NCI-H748 (cell line): ENCODE measurements around the gene B4GALT5.
"Not testable (repeated sequence)": the region's sequence is repeated elsewhere in the genome, so short reads cannot be mapped to it uniquely, and the experiment has no call there.

Source experiments
- DNase-seq: peaks from one replicate; lab custom pipeline; 2025; ENCODE audit not compliant: unreplicated experiment; lab: John Stamatoyannopoulos, UW

Gene B4GALT5

DNA sequence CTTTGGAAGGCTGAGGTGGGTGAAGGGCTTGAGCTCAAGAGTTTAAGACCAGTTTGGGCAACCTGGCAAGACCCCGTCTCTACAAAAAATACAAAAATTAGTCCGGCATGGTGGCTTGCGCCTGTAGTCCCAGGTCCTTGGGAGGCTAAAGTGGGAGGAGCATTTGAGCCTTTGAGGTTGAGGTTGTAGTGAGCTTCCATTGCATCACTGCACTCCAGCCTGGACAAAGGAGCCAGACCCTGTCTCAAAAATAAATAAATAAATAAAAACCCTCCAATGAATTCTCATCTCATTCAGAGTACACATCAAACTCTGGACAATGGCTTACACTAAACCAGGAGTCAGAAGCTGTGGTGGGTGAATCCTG lies 31.8 kb downstream of the B4GALT5 start:
- DNase-seq, result no peak

DNA sequence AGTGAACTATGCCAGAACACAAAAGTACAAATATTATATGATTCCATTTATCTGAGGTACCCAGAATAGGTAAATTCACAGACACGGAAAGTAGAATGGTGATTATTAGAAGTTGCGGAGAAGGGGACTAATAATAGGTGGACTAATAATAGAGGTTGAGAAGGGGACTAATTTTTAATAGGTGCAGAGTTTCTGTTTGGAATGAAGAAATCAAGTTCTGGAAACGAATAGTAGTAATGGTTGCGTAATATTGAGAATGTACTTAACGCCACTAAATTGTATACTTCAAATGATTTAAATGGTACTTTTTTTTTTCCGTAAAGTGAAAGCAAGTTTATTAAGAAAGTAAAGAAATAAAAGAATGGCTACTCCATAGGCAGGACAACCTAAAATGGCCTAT lies 33.2 kb downstream of the B4GALT5 start:
- no peak for DNase-seq

DNA sequence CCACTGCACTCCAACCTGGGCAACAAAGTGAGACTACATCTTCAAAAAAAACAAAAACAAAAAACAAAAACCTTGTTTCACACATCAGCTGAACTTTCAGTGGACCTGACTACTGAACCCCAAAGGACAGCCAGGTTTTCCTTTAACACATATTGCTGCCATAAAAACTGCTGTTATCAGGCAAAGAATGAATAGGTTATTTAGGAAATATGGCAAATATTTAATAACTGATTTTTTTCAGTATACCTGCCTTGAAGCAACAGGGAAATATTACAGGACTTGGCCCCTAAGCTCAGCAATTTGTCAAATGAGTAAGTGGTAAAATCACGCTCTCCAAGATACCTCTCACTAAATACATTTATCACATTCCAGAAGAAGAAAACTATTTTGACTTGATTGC lies 34.0 kb downstream of the B4GALT5 start:
- no peak for DNase-seq

GRCh38 chr20:49677777-49678758 lies 35.6 kb downstream of the B4GALT5 start:
- no peak for DNase-seq

- DNase-seq, result peak; percentile 7
These were observed 36.9 kb downstream of the B4GALT5 start for GRCh38 chr20:49676581-49677291.

DNA sequence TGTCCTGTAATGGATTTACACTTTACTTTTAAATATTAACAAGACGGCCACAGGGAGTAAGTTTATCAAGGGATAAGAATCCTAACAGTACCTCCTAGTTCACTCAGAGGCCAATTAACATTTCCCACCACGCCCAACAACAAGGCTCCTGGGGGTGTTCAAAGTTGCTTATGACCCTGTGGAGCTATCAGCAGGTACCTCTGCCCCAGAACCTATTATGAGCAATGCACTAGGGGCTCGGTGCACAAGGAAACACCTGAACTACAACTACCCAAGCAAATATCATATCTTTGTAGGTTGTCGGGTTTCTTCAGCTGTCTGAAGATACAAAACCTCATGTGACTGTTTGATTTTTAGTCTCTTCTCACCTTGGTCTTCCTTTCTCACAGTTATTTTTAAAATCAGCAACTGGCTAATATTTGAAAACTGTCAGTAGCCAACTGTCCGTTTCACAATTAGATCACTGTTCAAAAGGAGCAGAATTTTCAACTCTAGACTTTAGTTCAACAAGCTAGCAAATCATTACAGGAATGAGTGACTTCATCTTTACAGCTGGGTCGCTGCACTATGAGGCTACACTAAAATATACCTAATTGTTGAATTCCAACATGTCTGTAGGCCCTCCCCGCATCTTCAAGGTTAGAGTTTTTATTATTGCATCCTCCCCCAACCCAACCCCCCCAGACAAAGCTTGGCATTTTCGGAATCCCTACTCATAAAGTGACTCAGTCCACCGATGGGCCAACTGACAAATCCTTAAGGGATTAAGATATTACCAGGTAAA lies 38.1 kb downstream of the B4GALT5 start:
- DNase-seq, result no peak

DNA sequence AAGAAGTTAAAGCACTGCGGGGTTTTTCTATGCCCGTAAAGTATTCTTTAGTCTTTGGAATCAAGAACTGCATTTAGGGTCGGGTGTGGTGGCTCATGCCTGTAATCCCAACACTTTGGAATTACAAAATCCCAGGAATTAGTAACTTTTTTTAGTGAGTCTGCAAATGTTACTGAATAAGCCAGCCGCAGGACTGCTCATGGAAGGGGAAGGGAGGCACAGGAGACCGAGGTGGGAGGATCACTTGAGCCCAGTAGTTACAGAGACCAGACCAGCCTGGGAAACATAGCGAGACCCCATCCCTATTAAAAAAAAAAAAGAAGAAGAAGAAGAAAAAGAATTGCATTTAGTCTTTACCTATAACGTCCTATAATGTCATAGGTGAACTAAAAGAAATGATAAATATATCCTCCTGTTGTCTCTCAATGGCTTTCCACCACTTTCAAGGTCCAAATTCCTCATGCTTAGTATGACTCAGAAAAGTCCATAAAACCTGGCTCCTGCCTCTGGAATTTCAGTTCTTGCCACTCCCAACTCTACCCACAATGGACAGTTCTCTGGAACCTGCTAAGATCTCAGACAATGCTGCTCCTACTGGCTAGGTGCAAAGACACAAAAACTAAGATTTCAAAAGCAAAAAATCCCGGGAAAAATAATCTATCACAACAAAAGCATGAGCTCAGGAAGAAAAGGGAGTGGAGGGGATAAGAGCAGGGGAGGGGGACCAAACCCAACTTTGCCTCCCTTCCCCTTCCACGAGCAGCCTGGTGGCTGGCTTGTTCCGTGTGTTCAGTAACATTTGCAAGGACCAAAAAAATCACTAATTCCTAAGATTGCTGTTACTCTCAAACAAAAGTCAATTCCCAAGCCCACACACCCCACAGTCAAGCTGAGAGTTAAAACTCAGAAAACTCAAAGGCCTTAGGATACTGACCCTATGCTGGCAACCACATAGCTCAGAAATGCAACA lies 39.0 kb downstream of the B4GALT5 start:
- DNase-seq, result no peak

GRCh38 chr20:49672096-49672664 lies 41.5 kb downstream of the B4GALT5 start:
- DNase-seq, result no peak

- no peak for DNase-seq
These were observed 42.2 kb downstream of the B4GALT5 start for GRCh38 chr20:49671433-49671832.

DNA sequence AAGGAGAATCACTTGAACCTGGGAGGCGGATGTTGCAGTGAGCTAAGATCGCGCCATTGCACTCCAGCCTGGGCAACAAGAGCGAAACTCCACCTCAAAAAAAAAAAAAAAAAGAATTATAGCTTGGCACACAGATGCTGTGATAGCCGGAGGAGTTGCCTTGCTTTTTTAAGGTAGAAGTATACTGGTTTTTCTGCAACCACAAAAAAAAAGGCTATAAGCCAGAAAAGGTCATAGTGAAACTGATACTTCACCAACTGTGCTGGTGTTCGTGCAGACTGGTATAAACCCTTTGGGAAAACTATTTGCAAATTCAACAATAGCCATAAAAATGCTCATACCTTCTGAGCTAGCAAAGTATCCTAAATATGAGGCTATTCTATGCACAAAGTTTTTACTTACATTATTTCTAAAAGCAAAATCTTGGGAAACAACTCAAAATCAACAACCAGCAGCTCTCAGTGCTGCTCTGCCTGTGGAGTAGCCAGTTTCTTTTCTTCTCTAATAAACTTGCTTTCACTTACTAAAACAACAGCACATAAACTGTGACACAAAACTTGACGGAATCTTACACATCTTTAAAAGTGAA lies 44.0 kb downstream of the B4GALT5 start:
- DNase-seq, result no peak

DNA sequence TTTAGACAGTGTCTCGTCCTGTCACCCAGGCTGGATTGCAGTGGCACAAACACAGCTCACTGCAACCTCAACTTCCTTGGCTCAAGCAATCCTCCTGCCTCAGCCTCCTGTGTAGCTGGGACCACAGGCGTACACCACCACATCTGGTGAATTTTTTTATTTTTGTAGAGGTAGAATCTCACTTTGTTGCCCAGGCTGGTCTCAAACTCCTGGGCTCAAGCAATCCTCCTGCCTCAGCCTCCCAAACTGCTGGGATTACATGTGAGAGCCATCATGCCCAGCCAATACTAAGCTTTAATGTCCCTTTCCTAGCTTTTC lies 44.8 kb downstream of the B4GALT5 start:
- not testable (repeated sequence) for DNase-seq

GRCh38 chr20:49668181-49668877 lies 45.3 kb downstream of the B4GALT5 start:
- DNase-seq, result no peak

DNA sequence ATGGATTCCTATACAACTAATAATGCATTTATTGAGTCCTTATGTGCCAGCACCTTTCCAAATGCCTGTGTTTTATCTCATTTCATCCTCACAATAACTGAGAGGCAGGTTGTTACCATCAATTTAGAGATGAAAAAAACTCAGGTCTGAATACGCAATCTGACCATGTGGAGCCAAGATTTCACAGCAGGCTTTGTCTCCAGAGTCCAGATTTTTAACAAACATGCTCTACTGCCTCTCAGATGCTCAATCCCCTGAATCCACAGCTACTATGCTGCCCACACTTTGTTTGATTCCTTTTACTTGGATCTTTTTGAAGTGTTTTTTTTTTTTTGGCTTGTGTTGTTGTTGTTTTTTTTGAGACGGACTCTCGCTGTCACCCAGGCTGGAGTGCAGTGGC lies 46.8 kb downstream of the B4GALT5 start:
- DNase-seq, result no peak

GRCh38 chr20:49665796-49666195 lies 47.9 kb downstream of the B4GALT5 start:
- no peak for DNase-seq

- no peak for DNase-seq
These were observed 48.9 kb downstream of the B4GALT5 start for GRCh38 chr20:49664612-49665313.

DNA sequence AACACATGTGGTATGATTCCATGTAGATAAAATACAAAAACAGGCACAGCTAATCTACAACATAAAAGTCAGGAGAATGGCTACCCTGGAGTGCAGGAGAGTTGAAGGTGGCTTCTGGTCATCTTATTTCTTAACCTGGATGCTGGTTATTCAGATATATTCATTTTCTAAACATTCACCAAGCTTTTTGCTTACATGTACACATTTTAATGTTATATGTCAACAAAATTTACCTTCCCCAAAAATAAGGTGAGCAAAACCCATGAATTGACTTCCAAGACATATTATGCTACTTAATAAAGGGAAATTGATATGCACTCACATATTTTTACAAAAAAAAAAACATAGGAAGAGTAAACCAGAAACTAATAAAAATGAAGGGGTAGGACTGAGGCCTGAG lies 50.6 kb downstream of the B4GALT5 start:
- DNase-seq, result no peak

- no peak for DNase-seq
These were observed 51.9 kb downstream of the B4GALT5 start for GRCh38 chr20:49661560-49662329.

DNA sequence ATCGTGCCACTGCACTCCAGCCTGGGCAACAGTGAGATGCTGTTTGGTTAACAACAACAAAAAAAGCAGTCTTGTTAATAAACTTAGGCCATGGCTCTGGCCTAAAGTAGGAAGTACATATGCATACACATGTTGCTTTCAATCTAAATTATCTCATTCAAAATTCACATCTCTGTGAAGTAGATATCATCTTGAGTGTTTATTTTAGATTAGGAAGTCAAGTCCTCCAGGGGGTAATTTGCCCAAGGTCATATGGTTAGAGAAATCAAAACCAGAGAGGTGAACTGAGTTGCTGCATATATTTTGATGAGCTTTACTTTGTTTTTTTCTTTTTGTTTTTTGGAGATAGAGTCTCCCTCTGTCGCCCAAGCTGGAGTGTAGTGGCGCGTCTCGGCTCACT lies 52.8 kb downstream of the B4GALT5 start:
- DNase-seq, result no peak
